Vagina (tissue), 2 donors: ENCODE data around the gene DOP1A. TPM values are rescaled to one million over a fixed set of nuclear protein-coding genes. Genes with fewer than 3 reads are reported as not detected.

Experiments used
- DNase-seq, 2 donors: peaks; one replicate each; pipeline ENCODE4 v3.0.0-alpha.2; 2017; ENCODE audit errors: extremely low spot score in 2 of 2
- H3K27ac ChIP-seq: fragments of 200-600 bp; sonication (generic); one replicate; pipeline ENCODE4 v1.5.1; 2019
- H3K27me3 ChIP-seq: fragments of 200-600 bp; sonication (generic); one replicate; pipeline ENCODE4 v1.5.1; 2019
- H3K36me3 ChIP-seq, 2 donors: fragments of 200-600 bp; sonication (generic); one replicate each; pipeline ENCODE4 v1.5.1; 2017 to 2019
- H3K4me1 ChIP-seq: fragments of 200-600 bp; sonication (generic); one replicate; pipeline ENCODE4 v1.5.1; 2019
- H3K4me3 ChIP-seq, 2 donors: fragments of 200-600 bp; sonication (generic); 1 replicate in 1 of 2; 2 replicates in 1 of 2; pipeline ENCODE4 v1.5.1; 2016 to 2019
- H3K9me3 ChIP-seq: fragments of 200-600 bp; sonication (generic); one replicate; pipeline ENCODE4 v1.5.1; 2019
- POLR2A ChIP-seq, 2 donors: fragments of 450-650 bp; IDR thresholded peaks; one replicate each; pipeline ENCODE4 v1.6.1; 2017; ENCODE audit warnings: antibody characterized with exemption in 2 of 2, mild to moderate bottlenecking in 2 of 2, moderate library complexity in 2 of 2
- POLR2AphosphoS5 ChIP-seq, 2 donors: sonication (generic); formaldehyde crosslinking; IDR thresholded peaks; one replicate each; pipeline ENCODE4 v1.9.0; 2017; ENCODE audit warnings: antibody characterized with exemption in 2 of 2, mild to moderate bottlenecking in 2 of 2, low read depth in 1 of 2; ENCODE audit not compliant: insufficient read depth in 1 of 2
- intact Hi-C: fragments of 100-400 bp; cut with DNase I; formaldehyde crosslinking; loops from one replicate; pipeline ENCODE4 v1.15.1; 2023
- total RNA-seq: library from RNA; depleted of rRNA; stranded (reverse); fragments of >200 nt; gene quantifications from one replicate; pipeline ENCODE4 v1.2.3, GENCODE V29; 2016
- TF ChIP-seq, protein P1 (sequence below), 3 experiments: fragments of 450-650 bp in 2 of 3; fragments of 200-600 bp in 1 of 3; sonication (generic) in 1 of 3; IDR thresholded peaks; one replicate each; pipeline ENCODE4 v1.5.1; 2017 to 2019; ENCODE audit warnings: antibody characterized with exemption in 3 of 3, mild to moderate bottlenecking in 2 of 3, moderate library complexity in 2 of 3

Gene DOP1A
- total RNA-seq, 1 donor from 2014 or later = 33.1 TPM

DNA sequence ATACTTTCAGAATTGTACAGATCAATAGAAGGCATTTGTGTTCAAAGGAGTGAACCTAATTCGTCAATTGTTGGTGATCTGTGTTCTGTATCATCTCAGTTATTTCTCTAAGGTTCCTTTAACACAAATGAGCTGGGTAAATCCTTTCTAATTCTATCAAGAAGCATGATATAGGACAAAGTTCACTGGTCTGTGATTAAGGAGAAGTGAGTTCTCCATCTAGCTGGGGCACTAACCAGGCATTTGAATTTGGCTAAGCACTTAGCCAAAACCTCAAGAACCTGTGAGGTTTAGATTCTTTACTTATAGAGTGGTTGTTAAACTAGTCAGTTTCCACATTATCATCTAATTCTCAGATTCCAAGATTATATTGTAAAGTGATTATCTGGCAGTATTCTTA lies 50.3 kb downstream of the DOP1A start:
- Histone ChIP-seq H3K4me3 (no peak overlapping the region), H3K27ac (no peak overlapping the region), H3K4me1 (no peaks in the 10 kb centered on the region), H3K9me3 (no peaks in the 10 kb centered on the region), H3K36me3 (peaks cover 0 to 17% of the 10 kb centered on the region in 2 donors), H3K27me3 (no peaks in the 10 kb centered on the region)
- TF ChIP-seq POLR2A (IDR thresholded peaks at IDR 0.05) (no peak), POLR2AphosphoS5 (IDR thresholded peaks at IDR 0.05; ENCODE audit: insufficient read depth in 1 of 2, low read depth in 1 of 2) (no peak)
- TF ChIP-seq, protein P1, sequence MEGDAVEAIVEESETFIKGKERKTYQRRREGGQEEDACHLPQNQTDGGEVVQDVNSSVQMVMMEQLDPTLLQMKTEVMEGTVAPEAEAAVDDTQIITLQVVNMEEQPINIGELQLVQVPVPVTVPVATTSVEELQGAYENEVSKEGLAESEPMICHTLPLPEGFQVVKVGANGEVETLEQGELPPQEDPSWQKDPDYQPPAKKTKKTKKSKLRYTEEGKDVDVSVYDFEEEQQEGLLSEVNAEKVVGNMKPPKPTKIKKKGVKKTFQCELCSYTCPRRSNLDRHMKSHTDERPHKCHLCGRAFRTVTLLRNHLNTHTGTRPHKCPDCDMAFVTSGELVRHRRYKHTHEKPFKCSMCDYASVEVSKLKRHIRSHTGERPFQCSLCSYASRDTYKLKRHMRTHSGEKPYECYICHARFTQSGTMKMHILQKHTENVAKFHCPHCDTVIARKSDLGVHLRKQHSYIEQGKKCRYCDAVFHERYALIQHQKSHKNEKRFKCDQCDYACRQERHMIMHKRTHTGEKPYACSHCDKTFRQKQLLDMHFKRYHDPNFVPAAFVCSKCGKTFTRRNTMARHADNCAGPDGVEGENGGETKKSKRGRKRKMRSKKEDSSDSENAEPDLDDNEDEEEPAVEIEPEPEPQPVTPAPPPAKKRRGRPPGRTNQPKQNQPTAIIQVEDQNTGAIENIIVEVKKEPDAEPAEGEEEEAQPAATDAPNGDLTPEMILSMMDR (IDR thresholded peaks at IDR 0.05) = no peak
- no peak for DNase-seq
- intact Hi-C loops = no loop called here

DNA sequence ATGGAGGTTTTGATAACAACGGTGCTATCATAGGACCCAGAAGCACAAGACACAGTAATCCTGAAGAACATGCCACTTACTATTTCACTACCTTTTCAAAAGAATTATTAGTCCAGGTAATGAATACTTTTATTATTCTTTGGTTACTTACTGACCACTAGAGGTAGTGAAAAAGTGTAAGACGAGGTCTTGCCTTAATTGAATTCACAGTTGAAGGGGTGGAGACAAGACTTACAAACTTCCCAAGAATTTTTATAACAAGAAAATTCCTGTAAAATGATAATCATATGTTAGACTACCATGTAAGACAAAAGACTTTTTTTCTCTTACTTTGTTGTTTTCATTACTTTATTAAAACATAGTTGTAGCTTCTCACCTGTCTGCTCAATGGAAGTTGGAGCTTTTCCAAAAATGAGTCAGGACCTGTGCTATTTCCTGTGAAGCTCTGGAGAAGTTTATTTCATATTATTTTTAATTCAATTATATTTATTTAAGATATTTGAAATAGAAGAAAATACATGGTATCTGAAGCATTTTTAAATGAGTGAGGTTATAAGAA lies 52.4 kb downstream of the DOP1A start:
- Histone ChIP-seq H3K36me3 (peaks cover 0 to 31% of the 10 kb centered on the region in 2 donors), H3K27ac (no peak overlapping the region), H3K9me3 (no peaks in the 10 kb centered on the region), H3K27me3 (no peaks in the 10 kb centered on the region), H3K4me3 (no peak overlapping the region), H3K4me1 (no peaks in the 10 kb centered on the region)
- intact Hi-C loops = no loop called here
- DNase-seq = no peak
- no peak for TF ChIP-seq POLR2A (IDR thresholded peaks at IDR 0.05)
- TF ChIP-seq POLR2AphosphoS5 (IDR thresholded peaks at IDR 0.05; ENCODE audit: insufficient read depth in 1 of 2, low read depth in 1 of 2) = no peak
- TF ChIP-seq, protein P1 (IDR thresholded peaks at IDR 0.05) = no peak

DNA sequence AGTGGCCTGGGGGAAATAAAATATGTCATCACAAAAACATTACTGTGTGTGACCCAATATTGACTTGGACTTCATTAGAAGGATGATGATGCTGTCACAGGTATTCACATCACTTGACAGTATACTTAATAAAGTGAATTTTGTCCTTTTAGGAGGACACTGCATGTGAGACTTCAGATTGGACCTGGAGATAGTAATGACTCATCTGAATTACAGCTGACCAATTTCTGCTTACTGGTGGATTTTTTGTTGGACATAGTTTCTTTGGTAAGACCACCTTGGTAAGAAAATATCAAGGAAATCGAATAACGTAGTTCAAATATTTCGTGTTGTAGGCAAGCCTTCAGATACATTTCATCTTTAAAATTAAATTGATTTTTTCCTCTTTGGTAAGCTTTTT lies 57.1 kb downstream of the DOP1A start:
- Histone ChIP-seq H3K27me3 (no peaks in the 10 kb centered on the region), H3K4me1 (no peaks in the 10 kb centered on the region), H3K27ac (no peak overlapping the region), H3K4me3 (no peak overlapping the region), H3K36me3 (peaks cover 0 to 53% of the 10 kb centered on the region in 2 donors), H3K9me3 (no peaks in the 10 kb centered on the region)
- intact Hi-C loops = no loop called here
- TF ChIP-seq POLR2AphosphoS5 (IDR thresholded peaks at IDR 0.05; ENCODE audit: insufficient read depth in 1 of 2, low read depth in 1 of 2) (no peak), POLR2A (IDR thresholded peaks at IDR 0.05) (no peak)
- TF ChIP-seq, protein P1 (IDR thresholded peaks at IDR 0.05) = no peak
- no peak for DNase-seq

DNA sequence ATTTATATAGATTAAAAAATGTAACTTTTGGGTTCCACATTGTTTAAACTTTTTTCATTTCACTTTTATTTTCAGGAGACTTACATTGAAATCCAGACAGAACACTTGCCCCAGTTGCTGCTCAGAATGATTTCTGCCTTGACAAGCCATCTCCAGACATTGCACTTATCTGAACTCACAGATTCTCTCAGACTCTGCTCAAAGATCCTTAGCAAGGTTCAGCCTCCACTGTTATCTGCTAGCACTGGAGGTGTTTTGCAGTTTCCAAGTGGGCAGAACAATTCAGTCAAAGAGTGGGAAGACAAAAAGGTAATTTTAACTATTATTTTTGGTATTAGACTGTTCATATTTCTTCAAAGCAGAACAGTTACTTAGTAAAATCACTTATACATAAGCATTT lies 58.0 kb downstream of the DOP1A start:
- Histone ChIP-seq H3K36me3 (peaks cover 0 to 50% of the 10 kb centered on the region in 2 donors), H3K27me3 (no peaks in the 10 kb centered on the region), H3K9me3 (no peaks in the 10 kb centered on the region), H3K27ac (no peak overlapping the region), H3K4me1 (no peaks in the 10 kb centered on the region), H3K4me3 (no peak overlapping the region)
- TF ChIP-seq, protein P1 (IDR thresholded peaks at IDR 0.05) = no peak
- TF ChIP-seq POLR2A (IDR thresholded peaks at IDR 0.05) (no peak), POLR2AphosphoS5 (IDR thresholded peaks at IDR 0.05; ENCODE audit: insufficient read depth in 1 of 2, low read depth in 1 of 2) (no peak)
- intact Hi-C loops = no loop called here
- DNase-seq = no peak

DNA sequence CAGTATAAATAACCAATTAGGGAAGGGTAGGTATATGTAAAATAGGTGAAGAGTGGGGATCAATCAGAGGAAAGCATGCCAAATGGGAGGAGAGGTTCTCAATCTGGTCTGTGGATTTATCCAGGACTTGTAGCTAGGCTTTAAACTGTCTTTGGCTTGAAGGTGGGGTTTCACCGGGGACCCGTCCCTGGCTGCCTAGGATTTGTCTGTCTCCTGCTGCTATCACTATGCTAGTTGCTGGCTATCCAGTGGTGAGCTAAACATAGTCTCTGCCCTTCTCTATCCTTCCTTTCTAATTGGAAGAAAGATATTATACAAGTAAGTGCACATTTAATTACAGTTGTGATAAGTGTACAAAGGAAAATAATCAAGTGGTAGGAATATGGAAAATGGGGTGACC lies 58.8 kb downstream of the DOP1A start:
- Histone ChIP-seq H3K4me3 (no peak overlapping the region), H3K36me3 (peaks cover 0 to 48% of the 10 kb centered on the region in 2 donors), H3K4me1 (no peaks in the 10 kb centered on the region), H3K9me3 (no peaks in the 10 kb centered on the region), H3K27me3 (no peaks in the 10 kb centered on the region), H3K27ac (no peak overlapping the region)
- TF ChIP-seq POLR2A (IDR thresholded peaks at IDR 0.05) (no peak), POLR2AphosphoS5 (IDR thresholded peaks at IDR 0.05; ENCODE audit: insufficient read depth in 1 of 2, low read depth in 1 of 2) (no peak)
- TF ChIP-seq, protein P1 (IDR thresholded peaks at IDR 0.05) = no peak
- intact Hi-C loops = no loop called here
- DNase-seq = no peak
